ENCODE data around the gene RNF44.

RNF44 gene

GRCh38 chr5:176527246-176528222, 9.7 kb downstream of the RNF44 start:
- no peak overlapping the region for H3K27ac ChIP-seq
- no peak for TF ChIP-seq ZFX (IDR thresholded peaks at IDR 0.05)
- TF ChIP-seq CTCF (conservative IDR thresholded peaks at IDR 0.05): no peak

- no peak overlapping the region for H3K27ac ChIP-seq
- TF ChIP-seq CTCF (conservative IDR thresholded peaks at IDR 0.05) (no peak), ZFX (IDR thresholded peaks at IDR 0.05) (no peak)
These were observed 10.7 kb downstream of the RNF44 start for GRCh38 chr5:176526462-176526861.

- no peak for TF ChIP-seq ZFX (IDR thresholded peaks at IDR 0.05)
- TF ChIP-seq CTCF (conservative IDR thresholded peaks at IDR 0.05): no peak
- H3K27ac ChIP-seq: no peak overlapping the region
These were observed 11.5 kb downstream of the RNF44 start for GRCh38 chr5:176525677-176526076.

GRCh38 chr5:176524987-176525386, 12.2 kb downstream of the RNF44 start:
- TF ChIP-seq CTCF (conservative IDR thresholded peaks at IDR 0.05) (no peak), ZFX (IDR thresholded peaks at IDR 0.05) (no peak)
- H3K27ac ChIP-seq: no peak overlapping the region

GRCh38 chr5:176524138-176524537, 13.1 kb downstream of the RNF44 start:
- H3K27ac ChIP-seq: no peak overlapping the region
- TF ChIP-seq ZFX (IDR thresholded peaks at IDR 0.05) (no peak), CTCF (conservative IDR thresholded peaks at IDR 0.05) (no peak)

- no peak overlapping the region for H3K27ac ChIP-seq
- TF ChIP-seq CTCF (conservative IDR thresholded peaks at IDR 0.05) (no peak), ZFX (IDR thresholded peaks at IDR 0.05) (no peak)
These were observed 15.4 kb downstream of the RNF44 start for GRCh38 chr5:176521699-176522263.

- TF ChIP-seq ZFX (IDR thresholded peaks at IDR 0.05): no peak
- no peak overlapping the region for H3K27ac ChIP-seq
These were observed 15.9 kb downstream of the RNF44 start for GRCh38 chr5:176521286-176521685.
